Activated naive CD4-positive, alpha-beta T cell treated with anti-CD3 and anti-CD28 coated beads, Interleukin-2, amount 50 U/mL, for 72 hours (primary cell): ENCODE measurements around the gene CRB3. TPM values are rescaled to one million over a fixed set of nuclear protein-coding genes. Genes with fewer than 3 reads are reported as not detected.
A peak's percentile ranks its signal among the peaks of the same experiment; 100 is the strongest.

Source experiments
- ATAC-seq, 2 donors: fragments of 150-1000 bp; cut with Tn5 transposase; 2 replicates each; pipeline ENCODE4 v1.10.0; 2021; ENCODE audit warnings: mild to moderate bottlenecking in 2 of 2, moderate library complexity in 2 of 2
- DNase-seq, 2 donors: peaks; one replicate each; pipeline ENCODE4 v3.0.0; 2021 to 2022; ENCODE audit warnings: low spot score in 2 of 2
- H3K27ac Mint-ChIP-seq, 2 donors: one replicate each; pipeline ENCODE4 v1.8.0; 2022; ENCODE audit warnings: mild to moderate bottlenecking in 2 of 2, mixed read lengths in 2 of 2
- H3K36me3 Mint-ChIP-seq, 2 donors: one replicate each; pipeline ENCODE4 v1.8.0; 2022; ENCODE audit warnings: mixed read lengths in 2 of 2
- H3K9me3 Mint-ChIP-seq, 2 donors: one replicate each; pipeline ENCODE4 v1.8.0; 2022; ENCODE audit warnings: mixed read lengths in 2 of 2
- total RNA-seq, 2 donors: library from RNA; stranded (reverse); gene quantifications; one replicate each; pipeline ENCODE4 v1.2.3, GENCODE V29; 2022

The CRB3 gene
- total RNA-seq, 2 donors from 2014 or later: 0.59 to 2.6 TPM

- DNase-seq (no peak), ATAC-seq (no peak)
- Mint-ChIP-seq H3K27ac (no peak overlapping the region), H3K9me3 (peaks cover 8 to 13% of the 10 kb centered on the region in 2 donors), H3K36me3 (peaks cover 23 to 39% of the 10 kb centered on the region in 2 donors)
Measured at GRCh38 chr19:6453951-6454565, 10.0 kb upstream of the CRB3 start.

GRCh38 chr19:6455924-6456323 lies 8.1 kb upstream of the CRB3 start:
- Mint-ChIP-seq H3K9me3 (peaks cover 8 to 13% of the 10 kb centered on the region in 2 donors), H3K36me3 (peaks cover 23 to 45% of the 10 kb centered on the region in 2 donors), H3K27ac (no peak overlapping the region)
- DNase-seq (no peak), ATAC-seq (no peak)

- ATAC-seq: no peak
- H3K27ac Mint-ChIP-seq: no peak overlapping the region
- peaks cover 23 to 38% of the 10 kb centered on the region in 2 donors for H3K36me3 Mint-ChIP-seq
Measured at GRCh38 chr19:6457958-6458694, 5.9 kb upstream of the CRB3 start.

DNA sequence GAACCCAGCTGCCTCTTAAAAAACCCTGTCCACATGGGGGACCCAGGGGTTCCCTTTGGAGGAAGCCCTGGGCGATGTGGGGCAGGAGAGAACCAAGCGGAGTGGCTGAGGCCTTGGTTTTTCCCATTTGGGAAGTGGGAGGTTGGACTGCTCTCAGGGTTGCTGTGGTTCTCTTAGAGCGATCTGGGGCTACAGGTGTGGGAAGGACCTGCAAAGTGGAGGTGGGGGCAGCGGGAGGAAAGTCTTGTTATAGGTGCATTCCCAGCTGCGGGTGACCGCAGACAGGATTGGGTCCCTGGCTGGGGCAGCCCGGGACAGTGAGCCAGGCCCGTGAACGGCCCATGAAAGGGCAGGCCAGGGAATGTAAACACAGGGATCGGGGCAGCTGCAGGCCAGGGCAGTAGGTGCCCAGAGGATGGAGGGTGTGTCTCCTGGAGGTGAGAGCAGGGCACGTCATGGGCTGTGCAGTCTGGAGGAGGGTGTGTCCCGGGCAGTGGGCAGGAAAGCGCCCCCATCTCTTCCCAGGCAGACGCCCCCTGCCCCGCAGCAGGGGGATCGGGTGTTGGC lies 5.3 kb upstream of the CRB3 start:
- no peak for DNase-seq
- H3K27ac Mint-ChIP-seq: peak overlapping the region in 1 of 2 donors; percentile 91
- ATAC-seq: no peak
- H3K36me3 Mint-ChIP-seq: peaks cover 23 to 33% of the 10 kb centered on the region in 2 donors
- peaks cover 4 to 10% of the 10 kb centered on the region in 2 donors for H3K9me3 Mint-ChIP-seq

More at GRCh38 chr19:6457958-6458694, 5.9 kb upstream of the CRB3 start:
- peaks cover 4 to 13% of the 10 kb centered on the region in 2 donors for H3K9me3 Mint-ChIP-seq
- DNase-seq: no peak

DNA sequence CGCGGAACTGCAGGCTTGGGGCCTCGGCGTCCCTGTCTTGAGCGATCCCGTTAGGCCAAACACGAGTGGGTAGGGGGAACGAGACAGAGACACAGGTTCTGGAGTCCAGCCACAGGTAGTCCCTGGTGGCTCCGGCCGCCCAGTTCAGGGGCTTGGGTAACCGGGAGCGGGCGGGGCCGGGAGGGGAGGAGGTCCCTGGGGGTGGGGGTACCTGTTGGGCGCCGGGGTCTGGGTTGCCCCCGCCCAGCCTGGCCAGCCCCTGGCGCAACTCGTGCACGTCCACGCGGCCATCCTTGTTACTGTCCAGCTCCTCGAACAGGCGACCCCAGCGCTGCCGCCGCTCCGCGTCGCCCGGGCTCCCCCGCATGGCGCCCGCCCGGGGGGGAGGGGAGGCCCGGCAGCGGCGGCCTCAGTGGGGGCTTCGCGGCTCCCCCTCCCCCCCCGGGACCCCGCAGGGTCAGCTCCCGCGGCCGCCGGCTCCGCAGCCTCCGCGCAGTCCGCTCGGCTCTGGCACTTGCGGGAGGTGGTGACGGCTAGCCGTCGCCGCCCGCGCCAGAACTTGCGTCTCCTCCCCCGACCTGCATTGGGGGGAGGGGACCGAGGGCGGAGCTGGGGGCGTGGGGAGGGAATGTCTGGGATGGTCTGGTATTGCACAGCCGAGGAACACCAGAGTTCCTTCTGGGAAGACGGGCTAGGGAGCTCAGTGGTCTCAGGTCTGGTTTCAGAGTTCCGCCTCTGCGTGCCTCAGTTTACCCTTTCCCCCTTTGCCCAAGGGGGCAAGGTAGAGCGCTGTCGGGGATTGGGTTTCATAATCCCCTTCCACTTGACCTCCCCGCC lies 4.6 kb upstream of the CRB3 start, which contains the start of gene SLC25A23:
Gene SLC25A23 (minus strand): TSS at position 531 of the 837 bp plus-strand sequence. CDS start 164 bp downstream, at position 367.
- peak within 1 kb of the TSS; percentile 47 to 96 for H3K27ac Mint-ChIP-seq
- ATAC-seq (peak in 1 of 2 donors; percentile 36), DNase-seq (peak in 1 of 2 donors; percentile 71)
- H3K36me3 Mint-ChIP-seq: peaks cover 17 to 26% of the 10 kb centered on the region in 2 donors
- peaks cover 4 to 10% of the 10 kb centered on the region in 2 donors for H3K9me3 Mint-ChIP-seq

GRCh38 chr19:6460099-6460884 lies 3.8 kb upstream of the CRB3 start:
- peaks cover 9 to 18% of the 10 kb centered on the region in 2 donors for H3K36me3 Mint-ChIP-seq
- DNase-seq: peak; percentile 93 to 97
- peaks cover 2% of the 10 kb centered on the region in 2 donors for H3K9me3 Mint-ChIP-seq
- ATAC-seq: peak; percentile 83 to 90
- H3K27ac Mint-ChIP-seq: peak overlapping the region; percentile 47 to 96

GRCh38 chr19:6465006-6465405 lies 935 bp downstream of the CRB3 start:
- DNase-seq: no peak
- Mint-ChIP-seq H3K36me3 (peaks cover 0 to 10% of the 10 kb centered on the region in 2 donors), H3K27ac (peak overlapping the region in 1 of 2 donors; percentile 85), H3K9me3 (no peaks in the 10 kb centered on the region)
- no peak for ATAC-seq

- no peak overlapping the region for H3K27ac Mint-ChIP-seq
- ATAC-seq (no peak), DNase-seq (no peak)
- H3K9me3 Mint-ChIP-seq: no peaks in the 10 kb centered on the region
- peaks cover 0 to 6% of the 10 kb centered on the region in 2 donors for H3K36me3 Mint-ChIP-seq
Measured at GRCh38 chr19:6465663-6466062, 1.6 kb downstream of the CRB3 start.

GRCh38 chr19:6466526-6467248 lies 2.6 kb downstream of the CRB3 start:
- peaks cover 0 to 6% of the 10 kb centered on the region in 2 donors for H3K36me3 Mint-ChIP-seq
- no peaks in the 10 kb centered on the region for H3K9me3 Mint-ChIP-seq
- ATAC-seq (no peak), DNase-seq (no peak)
- peak overlapping the region in 1 of 2 donors; percentile 55 for H3K27ac Mint-ChIP-seq

DNA sequence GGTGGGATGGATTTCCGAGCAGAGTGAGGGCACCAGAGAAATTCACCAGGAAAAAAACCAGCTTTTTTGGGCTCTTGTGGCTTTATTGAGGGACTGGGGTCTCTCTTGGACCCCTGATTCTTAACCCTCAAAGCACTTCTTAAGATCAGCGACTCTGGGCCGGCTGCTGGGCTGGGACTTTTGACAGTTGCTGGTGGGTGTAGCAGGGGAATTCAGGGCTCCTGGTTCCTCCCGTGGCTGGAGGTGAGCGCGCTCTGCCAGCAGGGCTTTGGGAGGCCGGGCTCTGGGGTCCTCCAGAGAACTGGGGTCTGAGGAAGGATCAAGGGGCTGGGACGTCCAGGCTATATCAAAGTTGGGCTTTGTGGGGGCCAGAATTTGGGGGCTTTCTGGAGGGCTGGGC lies 3.3 kb downstream of the CRB3 start:
- Mint-ChIP-seq H3K9me3 (no peaks in the 10 kb centered on the region), H3K36me3 (peaks cover 0 to 6% of the 10 kb centered on the region in 2 donors), H3K27ac (peak overlapping the region in 1 of 2 donors; percentile 55)
- DNase-seq: no peak
- no peak for ATAC-seq

DNA sequence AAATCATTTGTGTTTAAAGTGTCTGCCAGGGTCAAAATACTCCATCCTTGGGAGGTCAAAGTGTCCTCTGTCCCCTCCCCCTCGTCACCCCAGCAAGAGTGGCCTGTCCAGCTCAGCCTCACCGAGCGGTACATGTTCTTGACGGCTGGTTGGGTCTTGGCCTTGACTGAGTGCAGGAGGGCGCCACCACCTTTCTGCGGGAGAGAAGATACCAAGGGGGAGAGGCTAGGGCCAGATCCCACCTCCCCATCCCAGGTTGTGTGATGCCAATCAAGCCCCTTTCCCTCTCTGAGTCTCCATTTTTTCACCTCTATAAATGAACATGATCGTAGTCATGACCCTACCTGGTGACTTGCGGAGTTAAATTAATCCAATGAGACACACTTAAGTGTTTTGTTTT lies 6.1 kb downstream of the CRB3 start:
- DNase-seq: no peak
- peak overlapping the region in 1 of 2 donors; percentile 14 for H3K27ac Mint-ChIP-seq
- H3K36me3 Mint-ChIP-seq: peaks cover 0 to 6% of the 10 kb centered on the region in 2 donors
- H3K9me3 Mint-ChIP-seq: no peaks in the 10 kb centered on the region
- no peak for ATAC-seq

DNA sequence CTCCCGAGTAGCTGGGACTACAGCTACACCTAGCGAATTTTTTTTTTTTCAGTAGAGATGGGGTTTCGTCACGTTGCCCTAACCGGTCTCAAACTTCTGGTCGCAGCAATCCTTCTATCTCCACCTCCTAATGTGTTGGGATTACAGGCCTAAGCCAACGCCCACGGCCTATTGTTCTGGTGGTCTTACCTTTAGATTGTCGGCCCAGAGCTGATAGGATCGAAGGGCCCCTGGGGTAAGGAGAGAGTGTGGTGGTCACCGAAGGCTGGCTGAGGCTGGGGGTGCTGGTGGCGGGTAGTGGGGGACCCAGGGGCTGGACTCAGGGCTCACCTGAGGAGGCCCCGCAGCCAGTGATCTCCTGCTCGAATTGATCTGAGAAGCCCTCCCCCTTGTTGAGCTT lies 7.0 kb downstream of the CRB3 start:
- Mint-ChIP-seq H3K36me3 (peaks cover 0 to 8% of the 10 kb centered on the region in 2 donors), H3K27ac (no peak overlapping the region), H3K9me3 (no peaks in the 10 kb centered on the region)
- ATAC-seq: no peak
- DNase-seq: no peak

DNA sequence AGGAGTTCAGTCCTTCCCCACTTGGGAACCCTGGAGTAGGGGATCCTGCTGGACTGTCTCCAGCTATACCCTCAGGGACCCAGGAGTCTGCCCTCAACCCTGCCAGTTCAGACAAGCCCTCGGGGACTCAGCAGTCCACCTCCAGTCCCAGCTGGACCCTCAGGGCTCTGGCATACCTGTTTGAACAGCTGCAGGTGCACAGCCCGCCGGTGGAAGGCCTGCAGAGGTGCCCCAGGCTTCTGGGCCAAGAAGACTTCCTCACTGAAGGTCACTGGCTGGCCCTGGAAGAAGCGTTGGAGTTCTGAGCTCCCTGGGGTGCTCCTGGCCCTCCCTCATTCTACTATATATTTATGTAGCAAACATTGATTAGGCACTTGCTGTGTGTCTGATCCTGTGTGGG lies 8.6 kb downstream of the CRB3 start:
- DNase-seq (no peak), ATAC-seq (no peak)
- Mint-ChIP-seq H3K36me3 (peaks cover 0 to 8% of the 10 kb centered on the region in 2 donors), H3K27ac (no peak overlapping the region), H3K9me3 (no peaks in the 10 kb centered on the region)

- DNase-seq (no peak), ATAC-seq (no peak)
- Mint-ChIP-seq H3K36me3 (peaks cover 0 to 5% of the 10 kb centered on the region in 2 donors), H3K27ac (peak overlapping the region in 1 of 2 donors; percentile 27), H3K9me3 (no peaks in the 10 kb centered on the region)
Measured at GRCh38 chr19:6473647-6474046, 9.6 kb downstream of the CRB3 start.
